ENCODE measurements around the gene VAMP1.
"Not testable (repeated sequence)": the region's sequence is repeated elsewhere in the genome, so short reads cannot be mapped to it uniquely, and the experiment has no call there.

The VAMP1 gene, protein sequence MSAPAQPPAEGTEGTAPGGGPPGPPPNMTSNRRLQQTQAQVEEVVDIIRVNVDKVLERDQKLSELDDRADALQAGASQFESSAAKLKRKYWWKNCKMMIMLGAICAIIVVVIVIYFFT

DNA sequence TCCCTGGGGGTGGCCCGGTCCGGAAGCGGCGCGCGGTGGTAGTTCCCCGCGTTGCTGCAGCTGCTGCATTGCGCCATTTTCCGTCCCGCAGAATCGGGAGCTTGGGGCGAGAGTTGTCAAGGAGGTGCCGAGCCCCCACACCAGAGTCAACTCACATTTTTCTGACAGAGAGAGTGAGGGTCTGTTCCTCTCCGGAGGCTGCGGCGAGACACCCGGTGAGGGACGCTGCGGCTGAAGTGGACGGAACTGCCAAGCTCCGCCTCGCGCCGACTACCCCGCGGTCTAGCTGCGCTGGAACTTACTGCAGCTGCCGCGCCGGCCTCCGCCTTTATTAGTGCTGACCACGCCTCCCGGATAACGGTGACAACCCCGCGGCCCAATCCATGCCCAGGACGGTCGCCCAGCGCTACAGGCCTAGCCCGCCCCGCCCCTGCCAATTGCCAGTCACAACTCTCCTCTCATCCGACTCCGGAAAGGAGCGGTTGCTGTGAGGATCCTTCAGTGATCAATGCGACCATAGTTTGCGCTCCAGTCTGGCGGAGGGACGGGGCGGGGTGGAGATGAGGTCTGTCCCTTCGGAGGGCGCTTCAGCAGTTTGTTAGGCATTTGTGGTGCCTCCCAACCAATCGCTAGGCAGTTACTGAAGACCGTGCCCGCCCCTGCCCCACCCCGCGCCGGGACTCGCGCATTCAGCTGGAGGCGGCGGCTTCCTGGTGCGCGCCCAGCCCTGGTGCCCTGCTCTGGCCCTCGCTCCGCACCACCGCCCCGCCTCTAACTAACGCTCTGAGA lies at the start of gene VAMP1:
Gene VAMP1 (minus strand): TSS at position 303 of the 789 bp plus-strand sequence. CDS start 146 bp downstream, at position 157.
- in situ Hi-C loops (cut with HindIII; ENCODE audit: low sequenced_read_pairs), result no loop called here

DNA sequence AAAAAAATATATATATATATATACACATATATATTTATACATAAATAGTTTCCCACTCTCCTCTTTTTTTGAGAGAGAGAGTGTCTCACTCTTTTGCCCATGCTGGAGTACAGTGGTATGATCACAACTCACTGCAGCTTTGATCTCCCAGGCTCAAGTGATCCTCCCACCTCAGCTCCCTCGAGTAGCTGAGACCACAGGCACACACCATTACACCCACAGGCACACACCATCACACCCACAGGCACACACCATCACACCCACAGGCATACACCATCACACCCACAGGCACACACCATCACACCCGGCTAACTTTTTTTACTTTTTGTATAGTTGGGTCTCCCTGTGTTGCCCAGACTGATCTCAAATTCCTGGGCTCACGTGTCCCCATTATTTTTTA lies 49.7 kb upstream of the VAMP1 start:
- in situ Hi-C loops (cut with HindIII; ENCODE audit: low sequenced_read_pairs), result no loop called here

DNA sequence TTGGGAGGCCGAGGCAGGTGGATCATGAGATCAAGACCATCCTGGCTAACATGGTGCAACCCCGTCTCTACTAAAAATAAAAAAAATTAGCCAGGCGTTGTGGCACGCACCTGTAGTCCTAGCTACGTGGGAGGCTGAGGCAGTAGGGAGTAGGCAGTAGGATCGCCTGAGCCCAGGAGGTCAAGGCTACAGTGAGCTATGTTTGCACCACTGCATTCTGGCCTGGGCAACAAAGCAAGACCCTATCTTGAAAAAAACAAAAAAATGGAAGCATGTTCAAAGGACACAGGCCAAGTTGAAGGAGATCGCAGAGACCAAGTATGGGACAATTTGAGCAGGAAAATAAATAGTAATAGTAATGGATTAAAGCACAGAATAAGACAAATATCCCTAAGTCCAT lies 37.6 kb upstream of the VAMP1 start:
- in situ Hi-C loops (cut with HindIII; ENCODE audit: low sequenced_read_pairs), result no loop called here

DNA sequence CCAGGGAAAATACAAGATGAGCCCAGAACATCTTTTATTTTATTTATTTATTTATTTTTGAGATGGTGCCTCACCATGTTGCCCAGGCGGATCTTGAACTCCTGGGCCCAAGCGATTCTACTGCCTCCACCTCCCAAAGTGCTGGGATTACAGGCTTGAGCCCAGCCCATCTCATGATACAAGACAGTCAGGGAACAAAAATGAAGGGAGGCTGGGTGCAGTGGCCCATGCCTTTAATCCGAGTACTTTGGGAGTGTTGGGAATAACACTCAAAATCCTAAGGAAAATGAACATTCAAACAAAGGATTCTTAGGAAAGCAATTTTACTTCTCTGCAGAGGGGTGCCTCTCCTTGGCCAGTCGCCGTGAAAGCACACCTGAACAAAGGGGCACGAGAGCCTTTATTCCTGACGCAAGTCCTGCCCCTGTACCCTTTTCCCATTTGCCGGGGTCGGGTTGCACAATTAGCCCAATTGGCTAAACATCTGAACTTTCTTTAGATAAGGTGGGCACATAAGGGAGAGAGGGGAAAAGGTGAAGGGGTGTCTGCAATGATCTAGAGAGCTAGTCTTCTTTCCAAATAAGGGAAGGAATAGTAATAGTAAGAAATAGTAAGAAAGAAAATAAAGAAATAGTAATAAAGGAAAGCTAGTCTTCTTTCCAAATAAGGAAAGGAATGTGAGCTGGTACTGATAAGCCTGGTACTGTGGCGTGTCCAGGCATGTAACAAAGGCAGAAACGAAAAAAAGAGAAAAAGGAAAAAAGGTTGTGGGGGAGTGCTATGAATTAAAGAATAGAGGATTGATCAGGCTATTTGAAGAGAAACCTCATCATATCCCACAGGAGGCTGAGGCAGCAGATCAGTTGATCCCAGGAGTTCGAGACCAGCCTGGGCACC lies 36.9 kb upstream of the VAMP1 start:
- in situ Hi-C loops (cut with HindIII; ENCODE audit: low sequenced_read_pairs), result no loop called here

DNA sequence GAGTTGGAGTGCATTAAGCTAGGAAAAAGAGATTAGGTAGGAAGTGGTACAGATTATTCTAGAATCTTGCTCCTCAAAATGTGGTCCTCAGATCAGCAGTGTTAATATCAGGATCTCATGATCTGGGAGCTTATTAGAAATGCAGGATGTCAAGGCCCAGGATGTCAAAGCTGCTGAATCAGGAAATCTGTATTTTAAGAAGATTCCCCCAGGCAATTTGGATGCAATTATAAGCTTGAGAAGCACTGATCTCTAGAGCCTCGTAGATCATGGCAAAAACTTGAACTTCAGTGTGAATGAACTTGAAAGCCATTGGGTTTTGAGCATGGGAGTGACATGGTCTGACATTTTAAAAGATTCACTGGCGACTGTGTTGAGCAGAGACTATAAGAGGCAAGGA lies 30.0 kb upstream of the VAMP1 start:
- in situ Hi-C loops (cut with HindIII; ENCODE audit: low sequenced_read_pairs), result no loop called here

DNA sequence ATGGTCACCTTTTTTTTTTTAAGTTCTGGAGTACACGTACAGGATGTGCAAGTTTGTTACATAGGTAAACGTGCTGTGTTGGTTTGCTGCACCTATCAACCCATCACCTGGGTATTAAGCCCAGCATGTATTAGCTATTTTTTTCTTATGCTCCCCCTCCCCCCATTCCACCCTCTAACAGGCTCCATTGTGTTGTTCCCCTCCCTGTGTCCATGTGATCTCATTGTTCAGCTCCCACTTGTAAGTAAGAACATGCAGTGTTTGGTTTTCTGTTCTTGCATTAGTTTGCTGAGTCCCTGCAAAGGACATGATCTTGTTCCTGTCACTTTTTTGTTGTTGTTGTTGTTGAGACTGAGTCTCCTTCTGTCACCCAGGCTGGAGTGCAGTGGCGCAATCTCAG lies 26.8 kb upstream of the VAMP1 start:
- in situ Hi-C loops (cut with HindIII; ENCODE audit: low sequenced_read_pairs), result not testable (repeated sequence)

DNA sequence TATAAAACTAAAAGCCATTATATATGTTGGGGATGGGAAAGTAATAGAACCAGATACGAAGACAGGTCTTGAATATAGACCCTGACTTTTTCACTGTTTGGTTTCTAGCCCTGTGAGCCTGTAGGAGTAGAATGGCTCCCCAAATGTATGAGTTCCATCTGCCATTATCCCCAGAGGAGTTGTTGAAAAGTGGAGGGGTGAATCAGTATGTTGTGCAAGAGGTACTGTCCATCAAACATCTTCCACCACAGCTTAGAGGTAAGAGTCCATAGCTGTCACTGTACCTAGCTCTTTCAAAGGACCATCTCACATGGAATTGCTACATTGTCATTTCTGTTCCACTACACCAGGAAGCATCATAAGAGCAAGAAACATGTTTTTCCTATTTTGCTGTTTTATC lies 24.5 kb upstream of the VAMP1 start:
- in situ Hi-C loops (cut with HindIII; ENCODE audit: low sequenced_read_pairs), result no loop called here

DNA sequence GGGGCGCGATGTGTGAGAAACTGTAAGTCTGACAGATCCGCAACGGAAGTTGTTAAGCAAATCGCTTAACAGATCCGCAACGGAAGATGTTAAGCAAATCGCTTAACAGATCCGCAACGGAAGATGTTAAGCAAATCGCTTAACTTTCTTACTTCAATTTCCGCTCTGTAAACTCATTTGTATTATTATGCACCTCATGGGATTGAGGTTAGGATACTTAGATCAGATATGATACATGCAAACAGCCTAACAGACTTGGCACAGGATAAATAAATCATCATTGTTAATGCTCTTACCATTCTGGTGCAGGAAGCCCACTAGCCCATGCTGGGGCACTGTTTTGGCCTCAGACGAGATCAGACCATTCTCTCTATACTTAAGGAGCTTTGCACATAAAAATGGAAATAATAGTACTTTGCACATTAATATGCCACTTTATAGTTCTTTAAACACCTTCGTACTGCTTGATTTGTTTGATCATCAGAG lies 23.8 kb upstream of the VAMP1 start:
- in situ Hi-C loops (cut with HindIII; ENCODE audit: low sequenced_read_pairs), result no loop called here

DNA sequence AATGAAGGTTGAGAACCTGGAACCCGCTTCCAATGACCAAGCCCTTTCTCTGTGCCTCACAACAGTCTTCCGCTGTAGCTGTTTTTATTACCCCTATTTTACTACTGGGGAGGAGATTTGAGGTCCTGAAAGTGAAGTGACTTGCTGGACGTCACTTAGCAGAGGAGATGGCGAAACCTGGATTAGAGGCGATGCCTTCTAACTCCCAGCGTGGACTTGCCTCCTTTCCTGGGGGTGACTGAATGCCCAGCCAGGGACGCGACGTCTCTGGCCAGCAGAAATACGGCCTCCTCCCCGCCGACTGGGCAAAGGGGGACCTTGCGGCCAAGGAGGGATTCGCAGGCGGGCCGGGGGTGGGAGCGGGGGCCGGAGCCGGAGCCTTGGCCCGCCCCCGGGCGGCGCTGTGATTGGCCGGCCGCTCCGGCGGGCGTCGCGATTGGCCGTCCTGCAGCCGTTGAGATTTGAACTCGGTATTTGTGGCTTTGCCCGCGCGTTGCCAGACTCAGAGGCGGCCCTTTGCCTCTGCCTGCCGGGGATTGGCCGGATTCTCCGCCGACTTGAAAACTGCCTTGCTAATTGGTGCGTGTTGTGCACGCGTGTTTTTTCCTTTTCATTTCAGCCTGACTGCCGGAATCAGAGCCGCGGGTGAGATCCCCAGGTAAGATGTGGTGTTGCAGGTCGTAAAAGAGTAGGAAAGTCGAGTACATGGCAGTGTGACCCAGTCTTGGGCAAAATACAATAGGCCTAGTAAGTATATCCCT lies 23.2 kb upstream of the VAMP1 start, which contains the start of gene NCAPD2:
Gene NCAPD2 (plus strand): TSS at position 606 of the 761 bp plus-strand sequence. CDS start 997 bp downstream, outside the sequence.
- in situ Hi-C loops (cut with HindIII; ENCODE audit: low sequenced_read_pairs), result no loop called here

DNA sequence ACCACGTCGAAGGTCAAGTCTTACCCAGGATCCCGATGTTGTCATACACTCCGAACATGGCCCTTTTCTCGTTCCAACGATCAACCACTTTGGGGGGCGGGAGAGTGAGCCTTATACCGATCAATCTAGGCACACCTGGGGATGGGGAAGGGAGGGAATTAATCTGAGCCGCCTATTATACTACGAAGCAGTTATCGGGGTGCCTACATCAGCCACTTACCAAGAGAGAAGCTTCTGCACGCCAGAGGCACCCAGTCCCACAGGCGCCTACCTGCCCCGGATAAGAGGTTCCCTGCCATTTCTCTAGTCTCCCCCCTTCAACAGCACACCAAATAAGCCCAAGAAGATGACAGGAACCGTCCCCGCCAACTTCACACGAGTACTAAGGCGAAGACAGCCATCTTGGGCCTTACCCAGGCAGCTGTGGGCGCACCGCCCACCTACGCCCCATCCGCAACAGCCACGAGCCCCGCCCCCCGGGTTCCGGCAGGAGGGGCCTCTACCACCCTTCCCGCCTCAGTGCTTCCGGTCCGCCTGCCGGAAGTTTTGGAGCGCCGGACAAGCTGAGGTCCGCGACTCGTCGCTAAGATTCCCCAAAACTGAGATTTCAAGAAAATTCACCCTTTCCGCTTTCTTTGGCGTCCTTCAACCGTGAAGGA lies 22.5 kb upstream of the VAMP1 start, which contains the start of gene MRPL51:
Gene MRPL51 (minus strand): TSS at position 425 of the 659 bp plus-strand sequence. CDS start 126 bp downstream, at position 299.
- in situ Hi-C loops (cut with HindIII; ENCODE audit: low sequenced_read_pairs), result no loop called here

DNA sequence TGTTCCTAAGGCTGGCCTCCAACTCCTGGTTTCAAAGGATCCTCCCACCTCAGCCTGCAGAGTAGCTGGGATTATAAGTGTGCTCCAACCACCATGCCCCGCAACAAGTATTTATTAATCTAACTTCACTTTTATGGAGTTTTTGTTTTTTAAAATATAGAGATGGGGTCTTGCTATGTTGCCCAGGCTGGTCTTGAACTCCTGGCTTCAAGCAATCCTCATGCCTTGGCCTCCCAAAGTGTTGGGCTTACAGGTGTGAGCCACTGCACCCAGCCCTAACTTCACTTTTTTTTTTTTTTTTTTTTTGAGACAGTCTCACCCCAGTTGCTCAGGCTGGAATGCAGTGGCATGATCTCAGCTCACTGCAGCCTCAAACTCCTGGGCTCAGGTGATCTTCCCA lies 20.2 kb upstream of the VAMP1 start:
- in situ Hi-C loops (cut with HindIII; ENCODE audit: low sequenced_read_pairs), result not testable (repeated sequence)

DNA sequence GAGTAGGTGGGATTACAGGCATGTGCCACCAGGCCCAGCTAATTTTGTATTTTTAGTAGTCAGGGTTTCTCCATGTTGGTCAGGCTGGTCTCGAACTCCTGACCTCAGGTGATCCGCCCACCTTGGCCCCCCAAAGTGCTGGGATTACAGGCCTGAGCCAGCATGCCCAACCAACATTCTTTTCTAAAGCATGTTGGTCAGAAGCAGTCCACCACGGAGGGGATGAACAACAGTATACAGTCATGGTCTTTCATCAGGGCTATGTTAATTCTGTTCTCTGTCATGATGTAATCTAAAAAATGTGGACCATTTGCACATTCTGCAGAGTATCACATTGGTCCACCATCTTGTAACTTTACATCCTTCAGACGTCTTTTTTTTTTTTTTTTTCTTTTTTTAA lies 19.0 kb upstream of the VAMP1 start:
- in situ Hi-C loops (cut with HindIII; ENCODE audit: low sequenced_read_pairs), result no loop called here

DNA sequence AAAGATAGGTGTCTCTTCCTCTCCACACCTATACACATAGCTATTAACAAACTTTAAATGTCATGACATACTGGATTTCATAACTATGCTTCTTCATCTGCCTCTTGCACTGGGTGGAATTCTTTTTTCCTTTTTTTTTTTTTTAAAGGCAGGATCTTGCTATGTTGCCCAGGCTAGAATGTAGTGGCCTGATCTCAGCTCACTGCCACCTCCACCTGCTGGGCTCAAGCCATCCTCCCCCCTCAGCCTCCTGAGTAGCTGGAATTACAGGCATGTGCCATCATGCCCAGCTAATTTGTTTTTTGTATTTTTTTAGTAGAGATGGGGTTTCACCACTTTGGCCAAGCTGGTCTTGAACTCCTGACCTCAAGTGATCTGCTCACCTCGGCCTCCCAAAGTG lies 17.8 kb upstream of the VAMP1 start:
- in situ Hi-C loops (cut with HindIII; ENCODE audit: low sequenced_read_pairs), result no loop called here

DNA sequence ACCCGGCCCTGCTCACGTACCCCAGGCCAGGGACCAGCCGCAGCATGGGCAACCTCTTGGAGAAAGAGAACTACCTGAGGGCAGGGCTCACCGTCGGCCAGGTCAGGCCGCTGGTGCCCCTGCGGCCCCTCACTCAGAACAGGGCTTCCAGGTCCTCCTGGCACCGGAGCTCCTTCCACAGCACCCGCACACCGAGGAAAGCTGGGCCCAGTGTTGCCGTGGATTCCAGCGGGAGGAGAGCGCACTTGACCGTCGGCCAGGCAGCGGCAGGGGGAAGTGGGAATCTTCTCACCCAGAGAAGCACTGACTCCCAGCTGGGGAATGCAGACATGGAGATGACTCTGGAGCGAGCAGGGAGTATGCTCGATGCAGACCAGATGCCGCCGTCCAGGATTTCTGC lies 7.9 kb upstream of the VAMP1 start:
- in situ Hi-C loops (cut with HindIII; ENCODE audit: low sequenced_read_pairs), result no loop called here

DNA sequence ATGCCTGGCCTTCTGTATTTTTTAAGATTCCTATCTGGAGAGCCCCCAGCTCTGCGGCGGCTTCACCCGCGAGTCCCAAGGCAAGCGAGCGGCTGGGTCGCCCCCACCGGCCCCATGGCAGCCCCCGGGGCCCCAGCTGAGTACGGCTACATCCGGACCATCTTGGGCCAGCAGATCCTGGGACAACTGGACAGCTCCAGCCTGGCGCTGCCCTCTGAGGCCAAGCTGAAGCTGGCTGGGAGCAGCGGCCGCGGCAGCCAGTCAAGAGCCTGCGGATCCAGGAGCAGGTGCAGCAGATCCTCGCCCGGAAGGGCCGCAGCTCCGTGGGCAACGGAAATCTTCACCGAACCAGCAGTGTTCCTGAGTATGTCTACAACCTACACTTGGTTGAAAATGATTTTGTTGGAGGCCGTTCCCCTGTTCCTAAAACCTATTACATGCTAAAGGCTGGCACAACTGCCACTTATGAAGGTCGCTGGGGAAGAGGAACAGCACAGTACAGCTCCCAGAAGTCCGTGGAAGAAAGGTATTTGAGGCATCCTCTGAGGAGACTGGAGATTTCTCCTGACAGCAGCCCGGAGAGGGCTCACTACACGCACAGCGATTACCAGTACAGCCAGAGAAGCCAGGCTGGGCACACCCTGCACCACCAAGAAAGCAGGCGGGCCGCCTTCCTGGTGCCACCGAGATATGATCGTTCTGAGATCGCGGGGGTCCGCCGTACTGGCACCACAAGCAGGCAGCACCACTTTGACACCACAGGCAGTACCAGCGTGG lies 7.3 kb upstream of the VAMP1 start:
- in situ Hi-C loops (cut with HindIII; ENCODE audit: low sequenced_read_pairs), result not testable (repeated sequence)

DNA sequence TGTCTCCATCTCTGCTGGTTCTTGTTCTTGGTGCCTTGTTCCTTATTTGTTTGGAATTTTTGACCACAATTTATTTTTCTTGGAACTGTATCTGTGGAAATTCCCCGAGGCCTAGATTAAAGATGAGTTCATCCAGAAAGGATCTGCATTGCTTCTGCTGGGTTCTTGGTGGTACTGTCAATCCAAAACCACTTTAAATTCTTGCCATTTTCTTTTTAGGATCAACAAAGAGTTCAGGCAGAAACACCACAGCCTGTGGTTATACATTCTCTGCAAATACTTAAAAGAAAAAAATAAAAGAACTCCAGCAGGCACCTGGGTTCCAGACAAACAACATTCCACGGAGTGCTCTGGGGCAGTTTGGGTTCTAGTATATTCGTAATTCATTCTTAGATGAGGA lies 6.0 kb upstream of the VAMP1 start:
- in situ Hi-C loops (cut with HindIII; ENCODE audit: low sequenced_read_pairs), result no loop called here

DNA sequence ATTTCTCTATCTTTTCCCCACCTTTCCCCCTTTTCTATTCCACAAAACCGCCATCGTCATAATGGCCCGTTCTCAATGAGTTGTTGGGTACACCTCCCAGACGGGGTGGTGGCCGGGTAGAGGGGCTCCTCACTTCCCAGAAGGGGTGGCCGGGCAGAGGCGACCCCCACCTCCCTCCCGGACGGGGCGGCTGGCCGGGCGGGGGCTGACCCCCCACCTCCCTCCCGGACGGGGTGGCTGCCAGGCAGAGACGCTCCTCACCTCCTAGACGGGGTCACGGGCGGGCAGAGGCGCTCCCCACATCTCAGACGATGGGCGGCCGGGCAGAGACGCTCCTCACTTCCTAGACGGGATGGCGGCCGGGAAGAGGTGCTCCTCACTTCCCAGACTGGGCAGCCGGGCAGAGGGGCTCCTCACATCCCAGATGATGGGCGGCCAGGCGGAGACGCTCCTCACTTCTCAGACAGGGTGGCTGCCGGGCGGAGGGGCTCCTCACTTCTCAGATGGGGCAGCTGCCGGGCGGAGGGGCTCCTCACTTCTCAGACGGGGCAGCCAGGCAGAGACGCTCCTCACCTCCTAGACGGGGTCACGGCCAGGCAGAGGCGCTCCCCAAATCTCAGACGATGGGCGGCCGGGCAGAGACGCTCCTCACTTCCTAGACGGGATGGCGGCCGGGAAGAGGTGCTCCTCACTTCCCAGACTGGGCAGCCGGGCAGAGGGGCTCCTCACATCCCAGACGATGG lies 4.9 kb upstream of the VAMP1 start:
- in situ Hi-C loops (cut with HindIII; ENCODE audit: low sequenced_read_pairs), result not testable (repeated sequence)

DNA sequence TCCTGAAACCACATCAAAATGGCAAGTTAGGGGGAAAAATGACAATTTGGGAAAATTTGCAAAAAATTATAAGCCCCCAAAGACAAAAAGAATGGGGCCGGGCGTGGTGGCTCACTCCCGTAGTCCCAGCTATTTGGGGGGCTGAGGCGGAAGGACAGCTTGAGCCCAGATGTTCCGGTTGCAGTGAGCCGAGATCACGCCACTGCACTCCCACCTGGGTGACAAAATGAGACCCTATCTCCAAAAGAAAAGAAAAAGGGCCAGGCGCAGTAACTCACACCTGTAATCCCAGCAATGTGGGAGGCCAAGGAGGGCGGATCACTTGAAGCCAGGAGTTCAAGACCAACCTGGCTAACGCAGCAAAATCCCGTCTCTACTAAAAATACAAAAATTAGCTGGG lies 2.0 kb upstream of the VAMP1 start:
- in situ Hi-C loops (cut with HindIII; ENCODE audit: low sequenced_read_pairs), result no loop called here

DNA sequence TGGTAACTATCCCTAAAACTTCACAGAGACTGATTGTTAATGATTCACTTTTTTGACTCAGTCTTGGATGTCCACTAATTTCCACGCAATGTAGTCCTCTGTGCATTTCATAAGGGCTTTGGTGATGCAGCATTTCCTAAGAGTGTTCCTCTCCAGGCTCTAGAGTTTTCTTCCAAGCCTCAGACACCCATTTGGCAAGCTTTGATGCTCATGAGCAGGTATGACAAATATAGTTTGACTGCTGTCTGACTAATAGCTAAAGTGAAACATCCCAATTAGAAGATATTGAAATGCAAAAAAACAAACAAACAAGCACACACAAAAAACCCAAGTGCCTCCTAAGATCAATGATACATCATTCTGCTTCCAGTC lies 1.5 kb upstream of the VAMP1 start:
- in situ Hi-C loops (cut with HindIII; ENCODE audit: low sequenced_read_pairs), result no loop called here
